Forelimb muscle (tissue), 1 donor: ENCODE results near the gene SCGN. TPM values are rescaled to one million over a fixed set of nuclear protein-coding genes. Genes with fewer than 3 reads are reported as not detected.
"Not testable (repeated sequence)": the region's sequence is repeated elsewhere in the genome, so short reads cannot be mapped to it uniquely, and the experiment has no call there.

Experiments used
- DNase-seq: peaks from one replicate; pipeline ENCODE4 v3.0.0-alpha.2; 2013; ENCODE audit warnings: low read depth
- polyA plus RNA-seq: library from polyadenylated mRNA; unstranded; fragments of 120-200 nt; gene quantifications from one replicate; pipeline ENCODE4 v1.2.1, GENCODE V29; 2013; ENCODE audit not compliant: insufficient read length

Gene SCGN
- polyA plus RNA-seq, 1 donor, result not detected

DNA sequence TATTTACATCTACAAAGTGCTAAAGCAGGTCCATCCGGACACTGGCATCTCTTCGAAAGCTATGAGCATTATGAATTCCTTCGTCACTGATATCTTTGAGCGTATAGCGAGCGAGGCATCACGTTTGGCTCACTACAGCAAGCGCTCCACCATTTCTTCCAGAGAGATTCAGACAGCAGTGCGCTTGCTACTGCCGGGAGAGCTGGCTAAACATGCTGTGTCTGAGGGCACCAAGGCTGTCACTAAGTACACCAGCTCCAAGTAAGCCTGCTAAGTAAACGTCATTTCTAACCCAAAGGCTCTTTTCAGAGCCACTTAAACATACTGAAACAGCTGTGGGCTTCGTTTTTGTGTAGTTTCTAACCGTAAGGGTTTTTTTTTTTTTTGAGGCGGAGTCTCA, 75.0 kb downstream of the SCGN start:
- no peak for DNase-seq

- DNase-seq, result no peak
These were observed 78.9 kb downstream of the SCGN start for GRCh38 chr6:25730907-25731306.

DNA sequence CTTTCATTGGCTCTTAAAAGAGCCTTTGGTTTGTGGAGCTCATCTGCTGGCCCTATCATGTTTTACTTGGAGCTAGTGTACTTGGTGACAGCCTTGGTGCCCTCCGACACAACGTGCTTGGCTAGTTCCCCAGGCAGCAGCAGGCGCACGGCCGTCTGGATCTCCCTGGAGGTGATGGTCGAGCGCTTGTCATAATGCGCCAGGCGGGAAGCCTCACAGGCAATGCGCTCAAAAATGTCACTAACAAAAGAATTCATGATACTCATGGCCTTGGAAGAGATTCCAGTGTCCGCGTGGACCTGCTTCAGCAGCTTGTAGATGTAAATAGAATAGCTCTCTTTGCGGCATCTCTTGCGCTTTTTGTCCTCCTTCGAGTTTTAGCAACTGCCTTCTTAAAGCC, 79.7 kb downstream of the SCGN start:
- no peak for DNase-seq

DNA sequence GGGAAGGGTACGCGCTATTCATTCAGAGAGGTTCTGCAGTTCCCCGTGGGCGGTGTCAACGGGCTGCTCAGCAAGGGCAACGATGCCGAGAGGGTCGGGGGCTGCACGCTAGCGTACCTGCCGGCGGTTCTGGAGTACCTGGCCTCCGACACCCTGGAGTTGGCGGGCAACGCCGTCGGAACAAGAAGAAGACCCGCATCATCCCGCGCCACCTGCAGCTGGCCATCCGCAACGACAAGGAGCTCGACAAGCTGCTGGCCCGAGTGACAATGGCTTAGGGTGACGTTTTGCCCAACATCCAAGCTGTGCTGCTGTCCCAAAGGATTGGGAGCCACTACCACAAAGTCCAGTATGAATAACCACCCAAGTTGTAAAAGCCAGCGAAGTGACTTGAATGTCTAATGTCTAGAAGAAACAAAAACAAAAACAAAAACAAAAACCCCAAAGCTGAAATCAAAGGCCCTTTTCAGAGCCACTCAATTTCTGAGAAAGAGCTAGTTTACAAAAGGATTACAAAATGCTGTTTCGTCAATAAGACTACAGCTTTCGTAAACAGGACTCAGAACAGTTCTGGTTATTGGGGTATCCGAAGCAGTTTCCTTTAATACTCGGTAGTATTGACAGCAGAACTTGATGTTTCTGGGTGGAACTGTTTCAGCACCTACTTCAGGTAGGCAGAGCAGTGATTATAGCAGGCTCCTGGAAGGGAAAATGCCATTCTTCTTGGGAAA, 80.6 kb downstream of the SCGN start:
- no peak for DNase-seq

DNA sequence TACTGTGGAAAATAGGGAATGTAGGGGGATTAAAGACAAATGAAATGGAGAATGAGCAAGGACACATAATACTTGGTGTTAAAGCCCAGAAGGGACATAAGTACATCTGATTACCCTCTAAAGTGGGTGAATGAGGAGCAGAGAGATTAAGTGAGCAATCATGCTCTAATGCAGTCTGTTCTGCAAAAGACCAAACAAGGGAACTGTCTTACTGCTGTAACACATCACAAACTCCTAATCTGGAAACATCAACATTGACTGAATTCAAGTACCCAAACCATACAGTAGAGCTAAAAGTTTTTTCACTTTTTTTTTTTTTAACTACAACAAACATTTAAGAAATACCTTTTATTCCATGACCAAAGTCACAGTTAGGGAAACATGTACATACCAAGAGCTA, 83.2 kb downstream of the SCGN start:
- DNase-seq, result no peak

GRCh38 chr6:25743868-25744267, 91.9 kb downstream of the SCGN start:
- no peak for DNase-seq

GRCh38 chr6:25745836-25746235, 93.8 kb downstream of the SCGN start:
- DNase-seq, result no peak

DNA sequence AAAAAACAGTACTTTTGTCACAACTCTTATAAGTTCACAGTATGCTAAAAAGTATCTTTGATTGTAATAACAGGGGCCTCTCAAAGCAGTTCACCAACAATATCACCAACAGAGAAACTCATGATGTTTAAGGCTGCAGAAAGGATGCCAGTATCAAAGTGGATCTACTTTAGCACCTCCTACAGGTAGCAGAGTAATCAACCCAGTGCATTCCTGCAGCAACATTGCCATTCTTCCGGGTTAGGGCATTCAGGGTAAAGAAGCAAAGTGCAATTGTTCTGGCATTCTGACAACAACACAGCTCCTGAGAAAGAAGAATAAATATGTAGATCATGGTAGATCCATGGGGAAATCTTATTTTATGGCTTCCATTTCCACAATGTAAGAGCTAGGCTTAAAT, 95.0 kb downstream of the SCGN start:
- DNase-seq, result no peak

DNA sequence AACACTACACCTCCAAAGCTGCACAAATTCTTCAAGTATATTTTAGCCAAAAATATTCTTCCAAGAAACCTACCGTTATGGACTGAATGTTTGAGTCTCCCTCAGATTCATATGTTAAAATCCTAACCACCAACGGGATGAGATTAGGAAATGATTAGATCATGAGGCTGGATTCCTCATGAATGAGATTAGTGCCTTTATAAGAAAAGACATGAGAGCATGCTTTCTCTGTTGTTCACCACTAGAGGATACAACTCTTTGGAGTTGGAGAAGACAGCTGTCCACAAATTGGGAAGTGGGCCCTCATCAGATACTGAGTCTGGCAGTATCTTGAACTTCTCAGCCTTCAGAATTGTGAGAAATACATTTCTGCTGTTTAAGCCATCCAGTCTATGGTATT, 95.5 kb downstream of the SCGN start:
- DNase-seq, result no peak

DNA sequence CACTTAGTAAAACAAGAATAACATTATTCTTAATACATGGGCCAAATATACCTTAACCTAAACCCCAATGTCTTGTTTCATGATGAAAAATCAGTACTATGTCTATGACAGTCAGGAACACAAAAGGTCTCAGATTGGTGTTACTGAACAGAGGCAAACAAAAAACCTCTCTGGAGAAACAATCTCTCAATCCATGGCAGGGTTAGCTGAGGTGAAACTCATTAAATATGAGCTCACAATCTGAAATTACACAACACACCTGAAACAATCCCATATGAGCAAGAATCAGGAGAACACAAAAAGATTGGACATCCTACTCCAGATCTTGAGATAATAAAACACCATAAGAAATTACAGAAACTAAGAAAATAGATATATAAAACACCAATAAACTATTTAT, 96.0 kb downstream of the SCGN start:
- DNase-seq, result no peak

DNA sequence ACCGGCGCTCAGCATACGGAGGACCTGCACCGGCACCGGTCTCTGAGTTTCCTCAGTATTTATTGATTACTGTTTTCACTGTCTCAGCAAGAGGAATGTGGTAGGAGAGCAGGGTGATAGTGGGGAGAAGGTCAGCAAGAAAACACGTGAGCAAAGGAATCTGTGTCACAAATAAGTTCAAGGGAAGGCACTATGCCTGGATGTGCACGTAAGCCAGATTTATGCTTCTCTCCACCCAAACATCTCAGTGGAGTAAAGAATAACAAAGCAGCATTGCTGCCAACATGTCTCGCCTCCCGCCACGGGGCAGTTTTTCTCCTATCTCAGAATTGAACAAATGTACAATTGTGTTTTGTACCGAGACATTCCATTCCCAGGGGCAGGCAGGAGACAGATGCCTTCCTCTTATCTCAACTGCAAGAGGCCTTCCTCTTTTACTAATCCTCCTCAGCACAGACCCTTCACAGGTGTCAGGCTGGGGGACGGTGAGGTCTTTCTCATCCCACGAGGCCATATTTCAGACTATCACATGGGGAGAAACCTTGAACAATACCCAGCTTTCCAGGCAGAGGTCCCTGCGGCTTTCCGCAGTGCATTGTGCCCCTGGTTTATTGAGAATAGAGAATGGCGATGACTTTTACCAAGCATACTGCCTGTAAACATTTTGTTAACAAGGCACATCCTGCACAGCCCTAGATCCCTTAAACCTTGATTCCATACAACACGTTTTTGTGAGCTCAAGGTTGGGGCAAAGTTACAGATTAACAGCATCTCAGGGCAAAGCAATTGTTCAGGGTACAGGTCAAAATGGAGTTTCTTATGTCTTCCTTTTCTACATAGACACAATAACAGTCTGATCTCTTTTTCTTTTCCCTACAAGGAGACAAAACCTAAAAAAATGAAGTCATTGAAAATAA, 96.8 kb downstream of the SCGN start:
- DNase-seq, result not testable (repeated sequence)

- DNase-seq, result no peak
These were observed 97.8 kb downstream of the SCGN start for GRCh38 chr6:25749837-25750236.

DNA sequence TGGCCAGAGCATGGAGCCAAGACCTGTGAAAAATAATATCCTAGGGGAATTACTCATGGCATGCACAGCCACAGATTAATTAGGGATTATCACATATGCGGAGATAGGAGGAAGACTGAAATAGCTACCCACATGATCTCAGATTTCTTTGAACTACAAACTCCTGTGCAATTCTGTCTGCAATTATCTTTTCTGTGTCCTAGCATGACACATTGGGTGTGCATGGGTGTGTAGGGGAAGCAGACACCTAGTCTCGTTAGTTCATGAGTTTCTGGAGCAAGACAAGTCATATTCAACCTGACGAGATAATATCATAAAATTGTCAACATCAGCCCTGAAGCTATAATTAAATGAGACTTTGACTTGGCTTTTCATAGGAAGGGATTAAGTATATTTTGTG, 98.9 kb downstream of the SCGN start:
- DNase-seq, result no peak

Other genes starting within 250 kb of the SCGN start
- gene SLC17A4, start 102.5 kb downstream of the SCGN start, polyA plus RNA-seq, result not detected
- gene SLC17A1, start 179.8 kb downstream of the SCGN start, polyA plus RNA-seq, result not detected
- not detected for gene SLC17A3, start 222.0 kb downstream of the SCGN start, polyA plus RNA-seq